B cell (primary cell): ENCODE results near the gene SNTB2. TPM values are rescaled to one million over a fixed set of nuclear protein-coding genes. Genes with fewer than 3 reads are reported as not detected.

ENCODE experiments used
- ATAC-seq: fragments of 200-7000 bp; cut with Tn5 transposase; one replicate; pipeline ENCODE4 v1.10.0; 2021; ENCODE audit warnings: low read depth, mild to moderate bottlenecking, moderate number of reproducible peaks, moderate library complexity
- CTCF ChIA-PET: fragments of 350-600 bp; sonication (Branson Sonifier 250); formaldehyde crosslinking; loops from one replicate; lab custom pipeline; 2021; ENCODE audit warnings: antibody characterized with exemption, inconsistent platforms; lab: Charles Lee
- POLR2A ChIA-PET: fragments of 350-600 bp; sonication (Branson Sonifier 250); formaldehyde crosslinking; loops from one replicate; lab custom pipeline; 2021; ENCODE audit warnings: antibody characterized with exemption; lab: Charles Lee
- DNase-seq: peaks from one replicate; pipeline ENCODE4 v3.0.0; 2013
- H2AFZ ChIP-seq: 2 replicates; pipeline ENCODE4 v1.6.1; 2012; ENCODE audit warnings: mild to moderate bottlenecking, low read depth, low read length; ENCODE audit not compliant: insufficient read depth, poor library complexity, severe bottlenecking
- H3K27ac ChIP-seq, 2 donors: 1 replicate in 1 of 2; 2 replicates in 1 of 2; pipeline ENCODE4 v1.5.1; 2012 to 2013; ENCODE audit warnings: low read length in 2 of 2, mild to moderate bottlenecking in 2 of 2, moderate library complexity in 1 of 2
- H3K27me3 ChIP-seq, 4 experiments: fragments of 200-600 bp in 1 of 4; sonication (generic) in 1 of 4; replicated peaks in 1 of 4; 1 replicate in 2 of 4; 2 replicates in 2 of 4; pipeline versions ENCODE4 v1.6.1 to v1.7.0; 2013 to 2016; ENCODE audit warnings: low read length in 3 of 4, mild to moderate bottlenecking in 2 of 4, mixed read lengths in 1 of 4, moderate library complexity in 1 of 4; ENCODE audit not compliant: insufficient read depth in 4 of 4, control insufficient read depth in 3 of 4; ENCODE audit errors: control extremely low read depth in 1 of 4
- H3K36me3 ChIP-seq, 2 experiments: replicated peaks in 1 of 2; 1 replicate in 1 of 2; 2 replicates in 1 of 2; pipeline versions ENCODE4 v1.6.1 to v1.7.1; 2013; ENCODE audit warnings: low read length in 1 of 2; ENCODE audit not compliant: insufficient read depth in 2 of 2, control insufficient read depth in 1 of 2; ENCODE audit errors: control extremely low read depth in 1 of 2, extremely low read depth in 1 of 2
- H3K4me1 ChIP-seq, 2 donors: fragments of 200-600 bp in 1 of 2; sonication (generic) in 1 of 2; 1 replicate in 1 of 2; 2 replicates in 1 of 2; pipeline versions ENCODE4 v1.5.1 to v1.6.1; 2013 to 2017; ENCODE audit warnings: low read length in 2 of 2; ENCODE audit not compliant: control insufficient read depth in 2 of 2, insufficient read depth in 2 of 2
- H3K4me2 ChIP-seq: replicated peaks from 2 replicates; pipeline ENCODE3; 2012; ENCODE audit warnings: mild to moderate bottlenecking, low read depth, low read length; ENCODE audit not compliant: poor library complexity, severe bottlenecking
- H3K4me3 ChIP-seq, 5 experiments: fragments of 200-600 bp in 1 of 5; sonication (generic) in 1 of 5; 1 replicate in 3 of 5; 2 replicates in 2 of 5; pipeline versions ENCODE4 v1.5.1 to v1.7.0; 2011 to 2016; ENCODE audit warnings: low read length in 4 of 5, mild to moderate bottlenecking in 4 of 5, low read depth in 2 of 5, control low read depth in 1 of 5, moderate library complexity in 1 of 5; ENCODE audit not compliant: insufficient read depth in 1 of 5; ENCODE audit errors: control extremely low read depth in 1 of 5, extremely low read depth in 1 of 5
- H3K79me2 ChIP-seq: fragments of 200-600 bp; sonication (generic); one replicate; pipeline ENCODE4 v1.6.0; 2016; ENCODE audit warnings: low read length; ENCODE audit not compliant: control insufficient read depth, insufficient read depth
- H3K9ac ChIP-seq: fragments of 200-600 bp; sonication (generic); 2 replicates; pipeline ENCODE4 v1.6.1; 2017; ENCODE audit warnings: mild to moderate bottlenecking, low read length, moderate library complexity
- H3K9me3 ChIP-seq, 3 donors: one replicate each; pipeline versions ENCODE4 v1.6.1 to v1.7.1; 2013; ENCODE audit warnings: low read length in 2 of 3; ENCODE audit not compliant: control insufficient read depth in 2 of 3, insufficient read depth in 1 of 3; ENCODE audit errors: control extremely low read depth in 1 of 3
- H4K20me1 ChIP-seq: 2 replicates; pipeline ENCODE4 v1.6.0; 2012; ENCODE audit warnings: mild to moderate bottlenecking, low read length; ENCODE audit not compliant: insufficient read depth, control insufficient read depth, poor library complexity, severe bottlenecking
- H3K27ac Mint-ChIP-seq: one replicate; pipeline ENCODE4 v1.8.0; 2021; ENCODE audit warnings: mixed read lengths
- H3K27me3 Mint-ChIP-seq: one replicate; pipeline ENCODE4 v1.8.0; 2021; ENCODE audit warnings: mixed read lengths
- H3K4me1 Mint-ChIP-seq: one replicate; pipeline ENCODE4 v1.8.0; 2021; ENCODE audit warnings: mixed read lengths
- H3K4me3 Mint-ChIP-seq: one replicate; pipeline ENCODE4 v1.8.0; 2021; ENCODE audit warnings: mixed read lengths
- H3K9me3 Mint-ChIP-seq: one replicate; pipeline ENCODE4 v1.8.0; 2022; ENCODE audit warnings: mixed read lengths; ENCODE audit not compliant: insufficient read depth
- EZH2 ChIP-seq: IDR thresholded peaks from 2 replicates; pipeline ENCODE4 v1.6.1; 2012; ENCODE audit warnings: borderline replicate concordance, low read depth, mild to moderate bottlenecking, moderate library complexity, low read length; ENCODE audit not compliant: insufficient read depth, poor library complexity, severe bottlenecking
- WGBS: methylation state at CpG from one replicate; pipeline ENCODE4 v1.1.5; 2013; ENCODE audit warnings: missing lambda C conversion rate; ENCODE audit not compliant: insufficient coverage; 5-methylcytosine and 5-hydroxymethylcytosine counted together
- intact Hi-C: fragments of 100-400 bp; cut with micrococcal nuclease; formaldehyde crosslinking; loops from one replicate; pipeline ENCODE4 v1.10.0; 2022
- polyA plus RNA-seq: library from polyadenylated mRNA; depleted of rRNA; stranded (reverse); fragments of >200 nt; gene quantifications from 2 replicates; pipeline ENCODE4 v1.2.3, GENCODE V29; 2012
- total RNA-seq, 2 donors: library from RNA; stranded (reverse); fragments of 120-200 nt in 1 of 2; gene quantifications; 1 replicate in 1 of 2; 2 replicates in 1 of 2; pipeline versions ENCODE4 v1.2.3 to v1.2.4, GENCODE V29; 2013 to 2022
- TF ChIP-seq, protein P1 (sequence below): fragments of 200-600 bp; IDR thresholded peaks from one replicate; pipeline ENCODE4 v1.8.0; 2022; ENCODE audit warnings: antibody characterized with exemption, mild to moderate bottlenecking

Gene SNTB2
- total and polyA plus RNA-seq, 2 donors (not counting 1 experiment from before 2014, with no cell fraction given): 3.8 to 16.2 TPM

DNA sequence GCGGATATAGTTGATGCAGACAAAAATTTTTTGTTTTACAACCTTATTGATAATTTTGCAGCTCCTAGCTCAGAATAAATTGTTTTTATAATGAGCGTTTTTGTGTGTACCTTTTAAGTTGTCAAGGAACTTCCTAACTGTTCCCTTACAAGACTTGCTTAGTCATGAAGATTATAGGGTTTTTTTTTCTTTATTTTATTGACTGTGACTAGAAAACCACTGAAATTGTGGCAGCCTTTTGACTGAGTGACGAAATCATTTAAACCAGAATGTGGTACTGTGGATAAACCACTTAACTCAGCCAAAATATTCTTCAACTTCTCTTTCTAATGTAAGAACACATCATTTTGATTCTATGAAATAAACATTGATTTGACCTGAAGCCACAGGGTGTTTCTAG, 83.4 kb downstream of the SNTB2 start:
- no peaks in the 10 kb centered on the region for H4K20me1 ChIP-seq
- Mint-ChIP-seq H3K4me1 (no peaks in the 10 kb centered on the region), H3K4me3 (no peak overlapping the region), H3K9me3 (no peaks in the 10 kb centered on the region), H3K27ac (no peak overlapping the region), H3K27me3 (no peaks in the 10 kb centered on the region)
- no peaks in the 10 kb centered on the region for H3K4me1 ChIP-seq
- CTCF ChIA-PET: interaction anchor here (1.4 kb wide), 1 partner anchor 120 kb away, joined by 4 read pairs; no protein-coding TSS in a partner anchor
- H3K9ac ChIP-seq: no peak overlapping the region
- H3K4me3 ChIP-seq: no peak overlapping the region
- no peak overlapping the region for H3K27ac ChIP-seq
- TF ChIP-seq, protein P1, sequence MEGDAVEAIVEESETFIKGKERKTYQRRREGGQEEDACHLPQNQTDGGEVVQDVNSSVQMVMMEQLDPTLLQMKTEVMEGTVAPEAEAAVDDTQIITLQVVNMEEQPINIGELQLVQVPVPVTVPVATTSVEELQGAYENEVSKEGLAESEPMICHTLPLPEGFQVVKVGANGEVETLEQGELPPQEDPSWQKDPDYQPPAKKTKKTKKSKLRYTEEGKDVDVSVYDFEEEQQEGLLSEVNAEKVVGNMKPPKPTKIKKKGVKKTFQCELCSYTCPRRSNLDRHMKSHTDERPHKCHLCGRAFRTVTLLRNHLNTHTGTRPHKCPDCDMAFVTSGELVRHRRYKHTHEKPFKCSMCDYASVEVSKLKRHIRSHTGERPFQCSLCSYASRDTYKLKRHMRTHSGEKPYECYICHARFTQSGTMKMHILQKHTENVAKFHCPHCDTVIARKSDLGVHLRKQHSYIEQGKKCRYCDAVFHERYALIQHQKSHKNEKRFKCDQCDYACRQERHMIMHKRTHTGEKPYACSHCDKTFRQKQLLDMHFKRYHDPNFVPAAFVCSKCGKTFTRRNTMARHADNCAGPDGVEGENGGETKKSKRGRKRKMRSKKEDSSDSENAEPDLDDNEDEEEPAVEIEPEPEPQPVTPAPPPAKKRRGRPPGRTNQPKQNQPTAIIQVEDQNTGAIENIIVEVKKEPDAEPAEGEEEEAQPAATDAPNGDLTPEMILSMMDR: no peak
- TF ChIP-seq EZH2: no peak
- no peak for DNase-seq
- no peaks in the 10 kb centered on the region for H3K79me2 ChIP-seq
- POLR2A ChIA-PET: no interaction called here
- H3K4me2 ChIP-seq: no peak overlapping the region
- H3K27me3 ChIP-seq: no peaks in the 10 kb centered on the region
- H2AFZ ChIP-seq: no peak overlapping the region
- intact Hi-C loops: no loop called here
- no peaks in the 10 kb centered on the region for H3K9me3 ChIP-seq
- ATAC-seq: no peak
- no CpG with 5 or more reads among the region's 3 CpGs for WGBS
- peaks cover 0 to 4% of the 10 kb centered on the region in 2 experiments for H3K36me3 ChIP-seq

DNA sequence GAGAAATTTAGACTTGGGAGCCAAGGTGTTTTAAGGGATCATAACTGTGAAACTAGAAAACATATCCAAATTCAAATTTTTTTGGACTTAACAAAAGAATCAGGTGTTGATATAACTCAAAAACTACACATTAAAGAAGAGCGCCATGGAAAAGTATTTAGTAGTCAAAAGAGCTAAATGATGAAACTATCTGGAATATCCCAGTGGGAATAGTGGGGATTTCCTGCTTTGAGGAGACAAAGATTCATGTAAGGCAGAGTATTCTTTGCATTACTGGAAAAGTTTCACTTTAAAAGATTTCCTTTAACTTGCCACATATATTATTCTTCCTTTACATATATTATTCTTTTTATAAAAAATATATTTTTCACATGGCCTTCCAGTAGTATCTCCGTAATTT, 83.9 kb downstream of the SNTB2 start:
- no peak overlapping the region for H2AFZ ChIP-seq
- no CpG with 5 or more reads among the region's 2 CpGs for WGBS
- no peak for DNase-seq
- H3K9me3 ChIP-seq: no peaks in the 10 kb centered on the region
- H3K27me3 ChIP-seq: no peaks in the 10 kb centered on the region
- H3K36me3 ChIP-seq: peaks cover 0 to 4% of the 10 kb centered on the region in 2 experiments
- ATAC-seq: no peak
- Mint-ChIP-seq H3K4me3 (no peak overlapping the region), H3K4me1 (no peaks in the 10 kb centered on the region), H3K27ac (no peak overlapping the region), H3K9me3 (no peaks in the 10 kb centered on the region), H3K27me3 (no peaks in the 10 kb centered on the region)
- POLR2A ChIA-PET: no interaction called here
- no peak overlapping the region for H3K4me3 ChIP-seq
- H3K4me2 ChIP-seq: no peak overlapping the region
- H3K79me2 ChIP-seq: no peaks in the 10 kb centered on the region
- no peak overlapping the region for H3K9ac ChIP-seq
- no peaks in the 10 kb centered on the region for H3K4me1 ChIP-seq
- CTCF ChIA-PET: interaction anchor here (1.4 kb wide), 1 partner anchor 121 kb away, joined by 4 read pairs; no protein-coding TSS in a partner anchor
- H4K20me1 ChIP-seq: no peaks in the 10 kb centered on the region
- no peak for TF ChIP-seq EZH2
- TF ChIP-seq, protein P1: no peak
- intact Hi-C loops: no loop called here
- no peak overlapping the region for H3K27ac ChIP-seq
